B cell (primary cell): Measurements from ENCODE around the gene MAD1L1. TPM values are rescaled to one million over a fixed set of nuclear protein-coding genes. Genes with fewer than 3 reads are reported as not detected.

Experiments
- ATAC-seq: fragments of 200-7000 bp; cut with Tn5 transposase; one replicate; pipeline ENCODE4 v1.10.0; 2021; ENCODE audit warnings: low read depth, mild to moderate bottlenecking, moderate number of reproducible peaks, moderate library complexity
- CTCF ChIA-PET: fragments of 350-600 bp; sonication (Branson Sonifier 250); formaldehyde crosslinking; loops from one replicate; lab custom pipeline; 2021; ENCODE audit warnings: antibody characterized with exemption, inconsistent platforms; lab: Charles Lee
- POLR2A ChIA-PET: fragments of 350-600 bp; sonication (Branson Sonifier 250); formaldehyde crosslinking; loops from one replicate; lab custom pipeline; 2021; ENCODE audit warnings: antibody characterized with exemption; lab: Charles Lee
- DNase-seq: peaks from one replicate; pipeline ENCODE4 v3.0.0; 2013
- H2AFZ ChIP-seq: 2 replicates; pipeline ENCODE4 v1.6.1; 2012; ENCODE audit warnings: mild to moderate bottlenecking, low read depth, low read length; ENCODE audit not compliant: insufficient read depth, poor library complexity, severe bottlenecking
- H3K27ac ChIP-seq, 2 donors: 1 replicate in 1 of 2; 2 replicates in 1 of 2; pipeline ENCODE4 v1.5.1; 2012 to 2013; ENCODE audit warnings: low read length in 2 of 2, mild to moderate bottlenecking in 2 of 2, moderate library complexity in 1 of 2
- H3K27me3 ChIP-seq, 4 experiments: fragments of 200-600 bp in 1 of 4; sonication (generic) in 1 of 4; replicated peaks in 1 of 4; 1 replicate in 2 of 4; 2 replicates in 2 of 4; pipeline versions ENCODE4 v1.6.1 to v1.7.0; 2013 to 2016; ENCODE audit warnings: low read length in 3 of 4, mild to moderate bottlenecking in 2 of 4, mixed read lengths in 1 of 4, moderate library complexity in 1 of 4; ENCODE audit not compliant: insufficient read depth in 4 of 4, control insufficient read depth in 3 of 4; ENCODE audit errors: control extremely low read depth in 1 of 4
- H3K36me3 ChIP-seq, 2 experiments: replicated peaks in 1 of 2; 1 replicate in 1 of 2; 2 replicates in 1 of 2; pipeline versions ENCODE4 v1.6.1 to v1.7.1; 2013; ENCODE audit warnings: low read length in 1 of 2; ENCODE audit not compliant: insufficient read depth in 2 of 2, control insufficient read depth in 1 of 2; ENCODE audit errors: control extremely low read depth in 1 of 2, extremely low read depth in 1 of 2
- H3K4me1 ChIP-seq, 2 donors: fragments of 200-600 bp in 1 of 2; sonication (generic) in 1 of 2; 1 replicate in 1 of 2; 2 replicates in 1 of 2; pipeline versions ENCODE4 v1.5.1 to v1.6.1; 2013 to 2017; ENCODE audit warnings: low read length in 2 of 2; ENCODE audit not compliant: control insufficient read depth in 2 of 2, insufficient read depth in 2 of 2
- H3K4me2 ChIP-seq: replicated peaks from 2 replicates; pipeline ENCODE3; 2012; ENCODE audit warnings: mild to moderate bottlenecking, low read depth, low read length; ENCODE audit not compliant: poor library complexity, severe bottlenecking
- H3K4me3 ChIP-seq, 5 experiments: fragments of 200-600 bp in 1 of 5; sonication (generic) in 1 of 5; 1 replicate in 3 of 5; 2 replicates in 2 of 5; pipeline versions ENCODE4 v1.5.1 to v1.7.0; 2011 to 2016; ENCODE audit warnings: low read length in 4 of 5, mild to moderate bottlenecking in 4 of 5, low read depth in 2 of 5, control low read depth in 1 of 5, moderate library complexity in 1 of 5; ENCODE audit not compliant: insufficient read depth in 1 of 5; ENCODE audit errors: control extremely low read depth in 1 of 5, extremely low read depth in 1 of 5
- H3K79me2 ChIP-seq: fragments of 200-600 bp; sonication (generic); one replicate; pipeline ENCODE4 v1.6.0; 2016; ENCODE audit warnings: low read length; ENCODE audit not compliant: control insufficient read depth, insufficient read depth
- H3K9ac ChIP-seq: fragments of 200-600 bp; sonication (generic); 2 replicates; pipeline ENCODE4 v1.6.1; 2017; ENCODE audit warnings: mild to moderate bottlenecking, low read length, moderate library complexity
- H3K9me3 ChIP-seq, 3 donors: one replicate each; pipeline versions ENCODE4 v1.6.1 to v1.7.1; 2013; ENCODE audit warnings: low read length in 2 of 3; ENCODE audit not compliant: control insufficient read depth in 2 of 3, insufficient read depth in 1 of 3; ENCODE audit errors: control extremely low read depth in 1 of 3
- H4K20me1 ChIP-seq: 2 replicates; pipeline ENCODE4 v1.6.0; 2012; ENCODE audit warnings: mild to moderate bottlenecking, low read length; ENCODE audit not compliant: insufficient read depth, control insufficient read depth, poor library complexity, severe bottlenecking
- H3K27ac Mint-ChIP-seq: one replicate; pipeline ENCODE4 v1.8.0; 2021; ENCODE audit warnings: mixed read lengths
- H3K27me3 Mint-ChIP-seq: one replicate; pipeline ENCODE4 v1.8.0; 2021; ENCODE audit warnings: mixed read lengths
- H3K4me1 Mint-ChIP-seq: one replicate; pipeline ENCODE4 v1.8.0; 2021; ENCODE audit warnings: mixed read lengths
- H3K4me3 Mint-ChIP-seq: one replicate; pipeline ENCODE4 v1.8.0; 2021; ENCODE audit warnings: mixed read lengths
- H3K9me3 Mint-ChIP-seq: one replicate; pipeline ENCODE4 v1.8.0; 2022; ENCODE audit warnings: mixed read lengths; ENCODE audit not compliant: insufficient read depth
- CTCF ChIP-seq: fragments of 200-600 bp; IDR thresholded peaks from one replicate; pipeline ENCODE4 v1.8.0; 2022; ENCODE audit warnings: antibody characterized with exemption, mild to moderate bottlenecking
- EZH2 ChIP-seq: IDR thresholded peaks from 2 replicates; pipeline ENCODE4 v1.6.1; 2012; ENCODE audit warnings: borderline replicate concordance, low read depth, mild to moderate bottlenecking, moderate library complexity, low read length; ENCODE audit not compliant: insufficient read depth, poor library complexity, severe bottlenecking
- WGBS: methylation state at CpG from one replicate; pipeline ENCODE4 v1.1.5; 2013; ENCODE audit warnings: missing lambda C conversion rate; ENCODE audit not compliant: insufficient coverage; 5-methylcytosine and 5-hydroxymethylcytosine counted together
- intact Hi-C: fragments of 100-400 bp; cut with micrococcal nuclease; formaldehyde crosslinking; loops from one replicate; pipeline ENCODE4 v1.10.0; 2022
- polyA plus RNA-seq: library from polyadenylated mRNA; depleted of rRNA; stranded (reverse); fragments of >200 nt; gene quantifications from 2 replicates; pipeline ENCODE4 v1.2.3, GENCODE V29; 2012
- total RNA-seq, 2 donors: library from RNA; stranded (reverse); fragments of 120-200 nt in 1 of 2; gene quantifications; 1 replicate in 1 of 2; 2 replicates in 1 of 2; pipeline versions ENCODE4 v1.2.3 to v1.2.4, GENCODE V29; 2013 to 2022

The MAD1L1 gene
- total and polyA plus RNA-seq, 2 donors (not counting 1 experiment from before 2014, with no cell fraction given): 86.7 to 110 TPM

GRCh38 chr7:1917221-1918062 is 315.3 kb downstream of the MAD1L1 start:
- WGBS: 98% methylated on average over 29 of the region's 31 CpGs
- Histone ChIP-seq H2AFZ (no peak overlapping the region), H3K79me2 (peaks cover 74% of the 10 kb centered on the region), H3K27ac (no peak overlapping the region), H3K4me1 (peaks cover 17 to 24% of the 10 kb centered on the region in 2 donors), H4K20me1 (peaks cover 78% of the 10 kb centered on the region), H3K27me3 (no peaks in the 10 kb centered on the region), H3K9ac (no peak overlapping the region), H3K4me3 (no peak overlapping the region), H3K36me3 (peaks cover 0 to 13% of the 10 kb centered on the region in 2 experiments), H3K4me2 (no peak overlapping the region), H3K9me3 (no peaks in the 10 kb centered on the region)
- no peak overlapping the region for H3K4me3 Mint-ChIP-seq
- ChIA-PET CTCF (no interaction called here), POLR2A (interaction anchor here (0.6 kb wide), 1 partner anchor 375 kb away, joined by 5 read pairs; no protein-coding TSS in a partner anchor)
- intact Hi-C loops: no loop called here
- DNase-seq (no peak), ATAC-seq (no peak)
- H3K27ac Mint-ChIP-seq: no peak overlapping the region
- H3K9me3 Mint-ChIP-seq: no peaks in the 10 kb centered on the region
- H3K4me1 Mint-ChIP-seq: peaks cover 29% of the 10 kb centered on the region
- no peaks in the 10 kb centered on the region for H3K27me3 Mint-ChIP-seq
- TF ChIP-seq CTCF (no peak), EZH2 (no peak)

GRCh38 chr7:1916601-1916970 is 316.2 kb downstream of the MAD1L1 start:
- H3K4me3 Mint-ChIP-seq: no peak overlapping the region
- H3K9me3 Mint-ChIP-seq: no peaks in the 10 kb centered on the region
- intact Hi-C loops: no loop called here
- H4K20me1 ChIP-seq: peaks cover 86% of the 10 kb centered on the region
- H3K4me1 Mint-ChIP-seq: peaks cover 28% of the 10 kb centered on the region
- WGBS: 98% methylated on average over 16 of the region's 16 CpGs
- no peaks in the 10 kb centered on the region for H3K9me3 ChIP-seq
- DNase-seq: no peak
- H3K4me3 ChIP-seq: no peak overlapping the region
- no peaks in the 10 kb centered on the region for H3K27me3 ChIP-seq
- TF ChIP-seq CTCF (no peak), EZH2 (no peak)
- peaks cover 82% of the 10 kb centered on the region for H3K79me2 ChIP-seq
- peaks cover 0 to 15% of the 10 kb centered on the region in 2 experiments for H3K36me3 ChIP-seq
- no peak overlapping the region for H3K27ac ChIP-seq
- no peak overlapping the region for H3K9ac ChIP-seq
- H3K4me1 ChIP-seq: peaks cover 17 to 24% of the 10 kb centered on the region in 2 donors
- H3K4me2 ChIP-seq: no peak overlapping the region
- POLR2A ChIA-PET: no interaction called here
- H3K27ac Mint-ChIP-seq: no peak overlapping the region
- ATAC-seq: no peak
- H3K27me3 Mint-ChIP-seq: no peaks in the 10 kb centered on the region
- H2AFZ ChIP-seq: no peak overlapping the region
- CTCF ChIA-PET: no interaction called here
